Islet precursor cell (in vitro differentiated cells): Measurements from ENCODE around the gene DAPK1.
A peak's percentile ranks its signal among the peaks of the same experiment; 100 is the strongest.
"Not testable (repeated sequence)": the region's sequence is repeated elsewhere in the genome, so short reads cannot be mapped to it uniquely, and the experiment has no call there.

Experiments
- DNase-seq: peaks from one replicate; pipeline ENCODE4 v3.0.0-alpha.2; 2018

The DAPK1 gene

GRCh38 chr9:87498811-87499360, 1.2 kb downstream of the DAPK1 start:
- DNase-seq = no peak

GRCh38 chr9:87499424-87500017, 1.9 kb downstream of the DAPK1 start:
- no peak for DNase-seq

GRCh38 chr9:87500491-87501270, 3.0 kb downstream of the DAPK1 start:
- DNase-seq = no peak

DNA sequence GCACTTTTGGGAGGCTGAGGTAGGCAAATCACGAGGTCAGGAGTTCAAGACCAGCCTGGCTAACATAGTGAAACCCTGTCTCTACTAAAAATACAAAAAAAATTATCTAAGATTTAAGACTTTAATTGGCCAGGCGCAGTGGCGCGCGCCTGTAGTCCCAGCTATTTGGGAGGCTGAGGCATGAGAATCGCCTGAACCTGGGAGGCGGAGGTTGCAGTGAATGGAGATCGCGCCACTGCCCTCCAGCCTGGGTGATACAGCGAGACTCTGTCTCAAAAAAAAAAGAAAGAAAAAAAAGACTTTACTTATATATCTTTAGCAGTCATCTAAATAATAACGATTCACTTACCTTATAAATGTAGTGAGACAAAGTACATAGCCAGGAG, 3.6 kb downstream of the DAPK1 start:
- DNase-seq = not testable (repeated sequence)

GRCh38 chr9:87501806-87502205, 4.1 kb downstream of the DAPK1 start:
- DNase-seq = no peak

DNA sequence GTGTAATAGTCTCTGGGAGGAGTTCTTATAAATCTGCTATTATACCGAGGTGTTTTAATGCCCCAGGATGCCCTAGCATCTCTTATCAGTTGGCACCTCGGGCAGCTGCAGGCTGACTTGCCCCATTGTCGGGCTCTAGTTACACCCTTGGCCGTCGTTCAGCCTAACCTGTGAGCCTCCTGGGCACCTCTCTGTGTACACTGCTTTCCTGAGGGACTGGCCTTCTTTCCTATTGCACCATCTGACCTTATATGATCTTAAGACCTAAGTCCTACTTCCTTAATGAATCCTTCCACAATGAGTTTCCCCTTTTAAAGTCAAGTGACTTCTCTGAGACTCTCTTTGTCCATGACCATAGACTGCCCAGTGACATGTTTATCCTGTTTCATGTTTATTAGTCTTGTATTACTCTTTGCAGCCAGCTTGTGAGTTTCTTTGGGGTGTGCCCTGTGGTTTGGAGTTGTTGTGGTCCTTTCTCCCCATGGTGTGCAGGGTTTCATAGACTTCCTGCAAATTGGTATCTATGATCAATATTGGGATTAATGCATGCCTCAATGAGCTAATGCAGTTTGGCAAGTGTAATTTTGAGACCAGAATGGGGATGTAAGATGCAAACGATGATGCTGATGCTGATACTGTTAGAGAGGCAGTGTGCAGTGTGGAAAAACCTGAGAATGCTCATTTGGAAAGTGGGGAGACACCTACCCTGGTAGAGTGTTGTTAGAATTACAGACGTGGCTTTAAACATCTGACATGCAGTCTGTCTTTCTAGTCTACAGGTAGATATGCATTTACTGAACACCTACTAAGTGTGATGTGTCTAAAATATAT, 4.9 kb downstream of the DAPK1 start:
- no peak for DNase-seq

DNA sequence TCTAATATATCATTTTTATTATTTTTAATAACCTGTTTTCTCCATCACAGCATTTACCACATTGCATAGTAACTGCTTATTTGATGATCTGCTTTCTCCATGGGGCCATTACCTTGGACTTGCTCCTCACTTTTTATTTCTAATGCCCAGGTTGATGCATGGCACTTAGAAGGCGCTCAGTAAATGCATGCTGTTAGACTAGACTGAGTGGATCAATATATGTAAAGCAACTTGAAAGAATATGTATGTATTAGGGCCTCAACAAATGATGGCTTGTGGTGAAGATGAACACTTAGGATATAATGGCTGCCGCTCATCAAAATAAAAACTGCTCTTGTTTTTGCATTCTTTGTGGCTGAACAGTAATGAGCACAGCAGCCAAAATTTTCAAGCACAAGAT, 5.8 kb downstream of the DAPK1 start:
- DNase-seq = no peak

DNA sequence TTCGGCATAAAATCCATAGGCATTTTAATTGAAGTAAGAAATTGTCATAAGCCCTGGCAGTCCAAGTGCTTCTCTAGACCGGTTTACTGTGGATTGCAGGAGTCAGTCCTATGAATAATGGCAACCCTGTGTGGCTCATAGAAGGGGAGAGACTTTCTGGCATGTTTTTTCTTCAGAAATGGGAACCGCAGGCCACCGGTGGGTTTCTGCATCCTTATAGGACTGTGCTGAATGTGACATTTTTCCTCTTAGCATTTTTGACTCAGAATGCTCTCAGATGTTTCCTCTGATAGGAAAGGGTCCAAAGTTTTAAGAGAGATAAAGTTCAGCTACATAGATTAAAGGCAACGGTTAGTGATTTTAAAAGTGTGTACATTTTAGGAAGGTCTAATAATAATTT, 6.3 kb downstream of the DAPK1 start:
- no peak for DNase-seq

- DNase-seq = no peak
These were observed 7.3 kb downstream of the DAPK1 start for GRCh38 chr9:87504938-87505337.

DNA sequence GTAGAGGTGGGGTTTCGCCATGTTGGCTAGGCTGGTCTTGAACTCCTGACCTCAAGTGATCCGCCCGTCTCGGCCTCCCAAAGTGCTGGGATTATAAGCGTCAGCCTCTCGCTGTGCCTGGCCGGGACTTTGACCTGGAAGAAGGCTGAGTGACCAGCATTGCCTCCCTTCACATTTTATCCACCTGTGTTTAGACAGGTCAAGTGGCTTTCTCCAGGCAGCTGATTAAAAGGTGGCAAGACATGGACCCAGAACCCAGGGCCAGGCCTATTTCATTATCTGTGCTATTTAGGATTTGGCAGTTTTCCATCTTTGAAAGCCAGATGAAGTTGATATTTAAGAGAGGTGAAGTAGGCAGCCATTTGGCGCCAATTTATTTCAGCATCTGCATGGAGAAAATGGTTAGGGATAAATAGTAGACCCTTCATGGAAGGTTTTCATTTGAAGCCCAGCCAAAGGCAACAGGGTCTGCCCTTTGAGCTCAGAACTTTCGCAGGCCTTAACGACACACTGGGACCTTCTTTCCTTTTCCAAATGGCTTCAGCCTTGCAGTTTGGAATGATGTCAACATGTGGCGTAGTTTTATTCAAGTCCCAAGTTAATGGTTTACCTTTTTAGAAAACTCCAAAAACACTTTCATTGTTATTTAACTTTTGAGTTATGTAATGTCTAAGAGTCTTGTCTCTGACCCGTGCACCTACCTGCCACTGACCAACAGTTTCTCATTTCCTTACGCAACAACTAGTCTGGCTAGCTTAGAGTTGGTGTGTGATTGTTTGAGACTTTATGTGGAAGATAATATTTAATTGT, 8.4 kb downstream of the DAPK1 start:
- DNase-seq = no peak

DNA sequence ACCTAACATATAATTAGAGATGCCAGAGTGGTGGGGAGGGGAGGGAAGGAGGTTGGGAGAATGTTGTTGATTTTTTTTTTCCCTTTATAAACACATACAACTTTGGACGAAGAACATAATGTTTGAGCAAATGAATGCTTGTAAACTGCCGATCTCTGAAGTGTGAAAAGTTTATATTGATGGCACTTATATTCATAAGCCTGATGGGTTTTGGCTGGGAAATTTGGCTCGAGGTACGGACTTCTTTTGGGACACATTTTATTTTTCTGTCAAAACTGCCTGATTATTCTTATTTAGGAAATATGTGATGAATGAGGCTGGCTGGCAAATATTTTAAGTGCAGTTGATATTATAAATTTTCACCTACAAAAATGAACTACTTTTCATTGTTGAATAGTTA, 9.9 kb downstream of the DAPK1 start:
- no peak for DNase-seq

- DNase-seq = no peak
These were observed 12.6 kb downstream of the DAPK1 start for GRCh38 chr9:87510252-87510683.

- DNase-seq = no peak
These were observed 14.6 kb downstream of the DAPK1 start for GRCh38 chr9:87512311-87512710.

DNA sequence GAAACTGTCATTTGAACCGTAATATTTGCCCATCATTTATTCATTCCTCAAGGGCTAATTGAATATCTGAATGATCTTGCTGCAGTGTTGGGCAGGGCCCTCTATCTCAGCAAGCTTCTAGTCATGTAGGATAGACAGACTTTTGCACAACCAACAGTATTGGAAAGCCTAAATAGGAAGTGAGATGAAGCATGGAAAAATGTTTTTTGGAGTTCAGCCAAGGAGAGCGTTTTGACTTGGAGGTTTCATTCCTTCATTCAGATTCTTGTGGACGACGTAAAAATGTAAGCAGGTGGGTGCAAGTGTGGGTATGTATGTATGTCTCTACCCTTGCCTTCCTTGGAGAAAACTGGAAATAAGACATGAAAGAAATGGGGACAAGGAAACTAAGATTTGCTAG, 15.5 kb downstream of the DAPK1 start:
- DNase-seq = no peak

- no peak for DNase-seq
These were observed 16.3 kb downstream of the DAPK1 start for GRCh38 chr9:87513880-87514535.

- DNase-seq = no peak
These were observed 17.3 kb downstream of the DAPK1 start for GRCh38 chr9:87515006-87515405.

DNA sequence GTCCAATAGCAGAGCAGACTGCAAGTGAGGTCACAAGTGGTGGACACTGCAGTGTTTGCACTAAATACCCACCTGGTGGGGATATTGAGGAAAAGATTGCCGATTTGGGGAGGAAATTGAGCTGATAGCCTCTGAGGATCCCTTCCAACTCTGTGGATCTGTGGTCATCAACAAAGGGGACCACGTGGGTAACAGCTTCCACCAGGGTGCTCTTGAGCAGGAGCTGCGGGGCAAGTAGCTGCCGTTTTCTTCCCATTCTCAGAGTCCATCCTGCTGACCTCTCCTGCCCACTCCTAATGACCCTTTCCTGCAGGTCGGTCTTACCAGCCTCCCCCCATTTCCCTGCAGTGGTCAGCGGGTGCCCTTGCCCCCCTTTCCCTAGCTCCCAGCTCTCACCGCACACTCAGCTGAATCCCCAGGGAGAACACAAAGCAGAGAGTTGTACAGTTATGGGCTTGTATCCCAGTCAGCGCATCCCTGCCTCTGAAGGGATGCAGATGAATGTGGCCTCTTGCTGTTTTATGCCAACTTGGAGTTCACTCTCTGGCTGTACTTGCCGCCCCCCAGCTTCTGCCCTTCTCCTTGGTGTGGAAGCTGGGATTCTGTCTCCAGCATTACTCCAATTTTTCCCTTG, 18.0 kb downstream of the DAPK1 start:
- no peak for DNase-seq

DNA sequence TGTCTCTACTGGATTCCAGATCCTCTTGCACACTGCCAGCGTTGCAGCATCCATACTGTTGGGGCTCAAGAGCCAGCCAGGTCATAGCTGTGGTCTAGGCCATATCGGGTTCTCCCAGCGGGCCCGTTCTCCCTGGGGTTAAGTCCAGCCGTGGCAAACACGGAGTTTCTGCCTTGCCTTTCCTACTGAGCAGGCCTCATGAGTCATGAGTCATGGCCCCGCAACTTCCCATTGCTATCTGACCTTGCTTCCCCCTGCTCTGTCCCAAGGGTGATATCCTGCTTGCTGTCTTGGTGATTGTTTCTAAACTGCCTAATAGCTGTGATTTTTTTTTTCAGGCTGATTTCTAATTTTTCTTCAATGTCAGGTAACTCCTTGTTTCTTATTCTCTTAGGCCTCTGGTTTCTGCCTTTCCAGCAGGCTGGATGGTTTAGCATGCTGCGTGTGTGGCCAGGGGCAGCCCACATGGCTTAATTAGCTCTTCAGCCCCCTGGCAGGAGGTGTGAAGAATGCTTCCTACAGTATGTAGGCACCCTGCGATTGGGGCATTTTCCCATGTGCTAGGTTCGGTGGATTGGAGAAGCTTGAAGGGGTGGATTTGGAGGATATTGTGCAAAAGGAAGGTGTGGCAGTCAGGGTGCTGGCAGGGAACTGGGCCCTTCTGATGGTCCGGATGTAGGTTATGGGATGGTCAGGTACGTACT, 18.7 kb downstream of the DAPK1 start:
- DNase-seq = peak; percentile 83

GRCh38 chr9:87516926-87517290, 19.2 kb downstream of the DAPK1 start:
- no peak for DNase-seq

GRCh38 chr9:87517732-87518131, 20.1 kb downstream of the DAPK1 start:
- DNase-seq = no peak
